NCI-H1436 treated with DMSO at 0.1 percent for 48 hours (cell line): Measurements from ENCODE around the gene TBXAS1.
"Not testable (repeated sequence)": the region's sequence is repeated elsewhere in the genome, so short reads cannot be mapped to it uniquely, and the experiment has no call there.

ENCODE experiments used
- DNase-seq: peaks from one replicate; lab custom pipeline; 2025; lab: John Stamatoyannopoulos, UW

Gene TBXAS1

DNA sequence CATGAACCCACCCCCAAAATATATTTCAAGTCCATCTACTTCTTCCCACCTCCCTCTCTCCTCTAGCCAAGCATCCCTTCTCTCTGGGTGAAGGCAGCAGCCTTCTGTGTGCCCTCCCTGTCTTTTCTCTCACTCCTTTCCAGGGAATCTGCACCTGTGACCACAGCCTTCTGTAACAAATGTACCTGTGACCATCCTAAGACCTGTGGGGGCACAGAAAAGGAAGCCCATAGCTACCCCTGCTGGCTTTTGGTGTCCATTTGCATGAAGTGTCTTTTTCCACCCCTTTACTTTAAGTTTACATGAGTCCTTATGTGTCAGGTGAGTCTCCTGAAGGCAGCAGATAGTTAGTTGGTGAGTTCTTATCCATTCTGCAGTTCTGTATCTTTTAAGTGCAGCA lies 2.0 kb upstream of the TBXAS1 start:
- DNase-seq, result no peak

DNA sequence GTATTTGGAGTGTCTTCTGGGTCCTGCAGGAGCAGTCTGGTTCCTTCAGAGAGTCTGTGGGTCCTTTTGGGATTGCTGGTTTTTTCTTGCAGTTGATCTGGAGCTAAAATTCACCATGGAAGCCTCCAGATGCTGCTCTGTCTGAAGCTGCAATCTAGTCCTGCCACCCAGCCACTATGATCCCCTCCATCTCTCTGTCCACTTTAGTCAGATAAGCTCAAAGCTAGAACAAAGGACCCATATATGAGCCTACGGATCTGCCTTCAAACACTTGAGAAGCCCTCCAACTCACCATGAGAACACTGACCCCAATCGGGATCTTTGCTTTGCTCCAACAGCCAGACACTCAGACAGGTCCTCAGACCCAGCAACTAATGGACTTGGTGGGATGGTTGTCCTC lies 618 bp upstream of the TBXAS1 start:
- no peak for DNase-seq

DNA sequence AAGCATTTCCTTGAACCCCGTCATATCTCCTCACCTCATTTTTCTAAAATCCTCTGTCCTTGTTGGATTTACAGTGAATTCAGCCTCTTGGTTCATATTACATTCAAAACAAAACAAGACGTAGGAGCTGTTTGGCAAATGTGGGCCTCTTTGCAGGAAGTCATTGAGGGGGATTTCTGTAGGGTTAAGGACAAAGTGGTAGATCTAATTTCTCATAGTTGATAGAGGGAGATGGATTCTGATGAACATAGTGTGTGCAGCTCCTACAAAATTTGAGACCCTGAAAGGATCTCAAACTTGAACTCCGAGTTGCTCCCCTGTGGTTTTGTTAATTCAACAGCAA lies 682 bp downstream of the TBXAS1 start:
- DNase-seq, result no peak

DNA sequence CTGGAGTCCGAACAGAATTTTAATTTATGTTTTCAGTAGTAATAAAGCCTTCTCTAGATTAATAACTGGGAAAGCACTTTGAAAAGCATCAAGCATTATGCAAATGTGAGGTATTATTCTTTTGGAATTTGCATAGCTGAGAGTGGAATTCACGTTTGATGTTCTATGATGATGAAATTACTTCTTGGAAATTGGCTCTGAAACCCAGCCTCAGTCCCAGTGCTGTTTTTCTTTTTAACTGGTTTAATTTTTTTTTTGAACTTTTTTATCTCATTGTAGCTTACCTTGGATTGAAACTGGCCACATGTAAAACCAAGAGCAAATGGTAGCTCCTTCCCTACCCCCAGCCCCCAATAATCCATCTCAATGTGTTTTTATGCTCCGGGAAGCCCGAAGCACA lies 1.2 kb downstream of the TBXAS1 start:
- DNase-seq, result no peak

DNA sequence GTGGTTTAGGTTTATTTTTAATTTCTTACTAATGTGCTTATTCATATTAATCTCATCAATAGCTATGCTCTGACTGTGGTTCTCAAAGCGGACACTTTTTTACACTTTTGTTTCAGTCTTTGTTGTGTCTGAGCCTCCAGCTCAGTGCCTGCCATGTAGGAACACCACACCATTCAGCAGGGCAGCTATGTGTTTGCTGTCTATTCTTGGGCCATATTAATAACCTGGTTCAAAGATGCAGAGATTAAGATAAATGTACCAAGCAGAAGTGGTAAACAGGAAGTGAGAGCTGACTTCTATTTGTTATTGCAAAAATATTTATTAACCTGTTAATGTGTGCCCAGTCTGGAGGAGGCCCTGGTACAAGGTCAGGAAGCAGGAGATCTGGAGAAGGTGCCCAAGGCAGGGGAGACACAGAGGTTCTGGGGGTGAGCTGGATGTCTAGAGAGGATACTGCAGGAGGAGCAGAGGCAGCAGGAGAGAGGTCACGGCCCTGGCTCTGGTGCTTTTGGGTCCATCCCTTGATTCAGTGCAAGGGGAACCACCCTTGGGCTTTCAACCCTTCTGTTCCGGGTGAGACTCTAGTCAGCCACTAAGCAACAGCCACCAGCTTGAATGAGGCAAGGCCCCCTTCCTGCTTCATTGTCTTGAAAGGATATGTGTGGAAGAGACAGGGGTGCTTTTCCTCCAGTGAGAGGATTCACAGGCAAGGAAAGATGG lies 1.9 kb downstream of the TBXAS1 start:
- DNase-seq, result no peak

DNA sequence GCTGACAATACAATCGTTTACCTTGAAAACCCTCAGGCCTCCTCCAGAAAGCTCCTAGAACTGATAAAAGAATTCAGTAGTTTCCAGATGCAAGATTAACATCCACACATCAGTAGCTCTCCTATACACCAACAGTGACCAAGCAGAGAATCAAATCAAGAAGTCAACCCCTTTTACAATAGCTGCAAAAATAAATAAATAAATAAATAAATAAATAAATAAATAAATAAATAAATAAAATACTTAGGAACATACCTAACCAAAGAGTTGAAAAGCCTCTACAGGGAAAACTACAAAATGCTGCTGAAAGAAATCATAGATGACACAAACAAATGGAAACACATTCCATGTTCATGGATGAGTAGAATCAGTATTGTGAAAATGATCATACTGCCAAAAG lies 6.8 kb downstream of the TBXAS1 start:
- not testable (repeated sequence) for DNase-seq

DNA sequence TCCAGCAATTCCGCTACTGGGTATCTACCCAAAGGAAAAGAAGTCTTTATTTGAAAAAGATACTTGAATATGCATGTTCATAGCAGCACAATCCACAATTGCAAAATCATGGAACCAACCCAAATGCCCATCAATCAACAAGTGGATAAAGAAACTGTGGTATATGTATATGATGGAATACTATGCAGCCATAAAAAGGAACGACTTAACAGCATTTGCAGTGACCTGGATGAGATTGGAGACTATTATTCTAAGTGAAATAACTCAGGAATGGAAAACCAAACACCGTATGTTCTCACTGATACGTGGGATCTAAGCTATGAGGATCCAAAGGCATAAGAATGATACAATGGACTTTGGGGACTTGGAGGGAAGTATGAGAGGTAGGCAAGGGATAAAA lies 8.2 kb downstream of the TBXAS1 start:
- DNase-seq, result not testable (repeated sequence)

DNA sequence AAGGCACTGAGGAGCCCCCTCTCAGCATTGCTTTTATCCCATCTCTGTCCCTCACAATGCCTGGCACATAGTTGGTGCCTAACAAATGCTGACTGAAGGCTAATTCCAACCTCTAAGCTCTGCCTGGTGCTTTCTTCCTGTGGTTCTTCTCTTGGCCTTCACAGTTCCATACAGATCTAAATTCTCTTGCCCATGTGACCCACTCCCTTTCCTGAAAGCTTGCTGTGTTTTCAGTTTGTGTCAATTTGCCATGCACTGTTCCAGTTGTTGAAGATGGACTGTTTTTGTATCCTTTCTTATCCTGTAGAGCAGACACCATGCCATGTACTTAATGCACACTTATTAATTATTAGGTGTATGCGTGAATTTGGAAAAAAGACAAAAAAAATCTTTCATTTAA lies 9.2 kb downstream of the TBXAS1 start:
- no peak for DNase-seq

DNA sequence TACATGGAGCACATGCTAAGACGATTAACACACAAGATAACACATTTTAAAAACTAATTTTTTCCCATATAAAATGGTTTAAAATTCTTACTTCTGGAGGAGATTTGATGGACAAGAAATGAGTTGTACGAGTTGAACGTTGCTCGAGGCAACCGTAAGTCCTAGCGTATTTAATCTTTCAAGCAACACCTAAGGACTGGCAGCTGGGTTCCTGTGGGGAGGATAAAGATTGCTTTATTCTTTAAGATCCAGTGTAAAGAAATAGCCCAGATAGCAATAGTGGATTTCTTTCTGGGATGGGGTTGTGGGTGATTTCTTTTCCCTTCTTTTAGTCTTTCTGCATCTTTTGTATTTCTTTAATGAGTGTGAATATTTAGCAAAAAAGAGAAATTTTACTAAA lies 9.8 kb downstream of the TBXAS1 start:
- DNase-seq, result no peak

DNA sequence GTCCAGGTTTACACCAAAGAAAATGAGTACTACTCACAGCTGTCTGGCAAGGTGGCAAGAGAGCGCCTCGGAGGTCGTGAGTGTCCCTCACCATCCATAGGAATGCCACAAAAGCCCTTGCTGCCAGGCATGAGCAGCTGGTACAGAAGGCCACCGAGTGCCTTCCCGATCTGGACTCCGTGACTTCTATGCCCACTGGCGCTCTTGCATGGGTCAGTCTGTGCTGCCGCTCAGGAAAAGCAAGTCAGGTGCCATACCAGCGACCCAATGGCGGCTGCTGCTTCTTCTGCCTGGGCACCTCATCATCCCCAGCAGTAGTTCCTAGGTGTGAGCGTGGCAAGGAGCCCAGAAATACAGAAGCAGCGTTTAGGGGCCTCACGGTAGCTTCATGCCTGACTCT lies 11.7 kb downstream of the TBXAS1 start:
- no peak for DNase-seq

DNA sequence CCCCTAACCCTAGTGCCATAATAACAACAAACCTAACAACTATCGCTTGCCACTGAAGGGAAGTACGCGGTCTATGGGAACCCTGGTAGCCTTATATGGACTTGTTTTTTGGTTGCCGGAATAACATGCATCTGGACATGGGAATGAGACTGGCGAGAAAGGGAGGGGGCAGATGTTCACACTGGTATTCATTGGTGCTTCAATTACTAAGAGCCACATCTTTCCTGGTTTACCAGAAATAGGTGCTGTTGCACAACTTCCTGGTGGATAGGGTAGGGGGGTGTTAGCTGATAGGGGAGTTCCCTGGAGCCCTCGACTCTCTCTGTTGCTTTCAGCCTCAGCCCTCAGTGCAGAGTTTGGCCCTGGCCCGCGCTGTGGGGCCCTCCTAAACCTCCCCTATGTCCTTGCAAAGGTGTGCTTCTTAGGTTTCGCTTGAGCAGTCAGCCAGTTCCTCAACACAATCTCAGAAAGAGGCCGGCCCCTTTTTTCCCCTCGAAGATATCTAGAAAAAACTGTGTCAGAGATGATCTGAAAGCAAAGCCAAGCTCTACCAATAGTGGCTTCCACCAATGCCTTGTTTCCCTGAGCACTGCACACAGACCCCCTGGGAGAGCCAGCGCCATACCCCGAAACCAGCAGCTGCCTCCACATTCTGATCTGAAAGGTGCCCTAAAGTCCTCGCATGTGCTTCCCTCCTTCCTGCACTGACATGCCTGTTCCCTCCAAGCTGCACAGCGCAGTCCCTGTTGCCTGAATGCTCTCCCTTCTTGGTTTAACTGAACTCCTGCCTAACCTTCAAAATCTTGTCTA lies 13.5 kb downstream of the TBXAS1 start:
- DNase-seq, result no peak

DNA sequence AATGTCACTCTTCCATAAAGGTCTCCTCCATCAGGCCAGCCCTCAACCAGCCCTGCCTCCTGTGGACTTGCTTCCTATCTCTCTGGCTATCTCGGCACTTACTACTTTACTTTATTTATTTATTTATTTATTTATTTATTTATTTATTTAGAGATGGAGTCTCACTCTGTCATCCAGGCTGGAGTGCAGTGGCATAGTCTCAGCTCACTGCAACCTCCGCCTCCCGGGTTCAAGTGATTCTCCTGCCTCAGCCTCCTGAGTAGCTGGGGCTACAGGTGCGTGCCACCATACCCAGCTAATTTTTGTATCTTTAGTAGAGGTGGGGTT lies 14.1 kb downstream of the TBXAS1 start:
- not testable (repeated sequence) for DNase-seq

DNA sequence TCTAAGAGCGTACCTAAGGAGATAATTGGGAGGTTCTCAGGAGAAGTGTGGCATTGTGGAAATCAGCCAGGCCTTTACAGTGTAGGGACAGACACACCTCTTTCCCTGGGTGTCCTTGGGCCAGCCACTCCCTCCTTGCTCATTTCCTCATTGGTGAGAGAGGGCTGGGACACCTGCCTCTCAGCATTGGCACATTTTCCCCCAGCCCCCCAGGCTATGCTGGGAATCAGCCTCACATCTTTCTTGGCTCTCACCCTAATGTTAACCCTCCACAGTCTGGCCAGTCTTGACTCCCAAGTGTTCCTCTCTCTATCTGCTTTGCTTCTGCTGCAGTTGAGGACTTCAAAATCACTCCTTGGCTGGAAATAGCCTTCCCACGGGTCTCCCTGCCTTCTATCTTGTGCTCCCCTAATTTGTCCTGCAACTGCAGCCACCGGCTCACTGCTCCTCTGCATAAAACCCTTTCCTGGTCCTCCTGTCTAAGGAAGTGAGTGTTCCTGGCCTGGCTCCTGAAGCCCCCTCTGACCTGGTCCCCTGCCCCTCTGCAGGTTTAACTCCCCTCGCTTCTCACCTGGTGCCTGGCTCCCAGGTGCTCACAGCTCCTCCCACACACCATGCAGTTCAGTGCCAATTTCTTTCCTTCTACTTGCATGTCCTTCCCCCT lies 15.8 kb downstream of the TBXAS1 start:
- DNase-seq, result no peak

DNA sequence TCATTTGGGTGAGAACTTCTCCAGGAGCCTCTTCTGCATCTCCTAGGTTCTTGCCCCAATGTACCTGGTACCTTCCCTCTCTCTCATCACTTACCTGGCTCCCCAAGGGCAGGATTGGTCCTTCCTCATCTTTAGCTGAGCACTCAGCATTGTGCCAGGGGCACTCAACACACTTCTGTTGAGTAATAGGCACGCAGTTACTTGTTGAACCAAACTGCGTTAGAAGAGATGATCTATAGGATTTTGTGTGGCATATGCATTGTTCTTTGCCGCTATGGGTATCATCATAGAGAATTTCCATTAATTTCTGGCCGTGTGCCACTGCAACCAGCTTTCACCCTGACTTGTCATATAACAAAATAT lies 16.4 kb downstream of the TBXAS1 start:
- DNase-seq, result no peak

DNA sequence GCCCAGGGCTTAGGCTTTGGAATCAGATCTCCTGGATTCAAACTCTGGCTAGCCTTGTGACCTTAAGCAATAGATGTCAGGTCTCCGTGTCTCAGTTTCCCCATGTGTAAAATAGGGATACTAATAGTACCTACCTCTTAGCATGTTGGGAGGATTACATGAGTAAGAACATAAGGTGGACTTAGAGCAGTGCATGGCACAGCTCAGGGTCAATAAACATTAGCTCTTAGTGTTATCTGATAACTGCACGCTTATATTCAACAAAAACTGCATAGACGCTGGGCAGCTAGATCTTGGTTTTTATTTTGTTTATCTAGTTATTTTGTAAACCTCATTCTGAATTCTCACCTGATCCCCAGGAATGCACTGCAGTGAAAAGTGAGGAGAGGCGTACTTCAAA lies 17.2 kb downstream of the TBXAS1 start:
- no peak for DNase-seq

DNA sequence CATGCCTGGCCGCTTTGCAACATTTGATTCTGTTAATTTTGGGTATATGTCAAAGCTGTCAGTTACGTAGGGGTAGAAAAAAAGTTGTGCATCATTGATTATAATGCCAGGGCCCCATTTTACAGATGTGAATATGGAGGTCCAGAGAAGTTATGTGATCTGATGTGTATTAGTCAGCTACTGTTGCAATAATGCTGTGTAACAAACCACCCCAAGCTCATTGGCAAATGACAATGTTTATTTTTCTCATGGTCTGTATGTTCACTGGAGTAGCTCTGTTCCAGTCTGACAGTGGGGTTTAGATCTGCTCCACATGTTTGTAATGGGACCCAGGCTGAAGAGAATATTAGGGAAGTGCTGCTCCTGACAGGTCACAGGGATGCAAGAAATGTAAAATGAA lies 19.2 kb downstream of the TBXAS1 start:
- DNase-seq, result no peak

DNA sequence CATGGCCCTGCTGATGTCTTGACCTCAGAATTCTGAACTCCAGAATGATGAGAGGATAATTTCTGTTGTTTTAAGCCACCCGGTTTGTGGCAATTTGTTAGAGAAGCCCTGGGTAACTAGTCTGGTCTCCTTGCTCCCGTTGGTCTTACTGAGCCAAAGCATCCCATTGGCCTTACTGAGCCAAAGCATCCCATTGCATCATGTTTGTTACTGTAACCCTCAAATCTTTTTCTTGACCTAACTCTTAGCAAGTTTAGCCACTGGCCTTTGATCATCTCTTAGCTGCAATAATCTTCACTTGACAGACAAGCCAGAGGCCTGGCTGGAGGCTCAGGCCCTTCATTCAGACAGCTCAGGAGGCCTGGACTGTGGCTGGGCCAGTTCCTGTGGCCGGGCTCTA lies 21.8 kb downstream of the TBXAS1 start:
- DNase-seq, result no peak

DNA sequence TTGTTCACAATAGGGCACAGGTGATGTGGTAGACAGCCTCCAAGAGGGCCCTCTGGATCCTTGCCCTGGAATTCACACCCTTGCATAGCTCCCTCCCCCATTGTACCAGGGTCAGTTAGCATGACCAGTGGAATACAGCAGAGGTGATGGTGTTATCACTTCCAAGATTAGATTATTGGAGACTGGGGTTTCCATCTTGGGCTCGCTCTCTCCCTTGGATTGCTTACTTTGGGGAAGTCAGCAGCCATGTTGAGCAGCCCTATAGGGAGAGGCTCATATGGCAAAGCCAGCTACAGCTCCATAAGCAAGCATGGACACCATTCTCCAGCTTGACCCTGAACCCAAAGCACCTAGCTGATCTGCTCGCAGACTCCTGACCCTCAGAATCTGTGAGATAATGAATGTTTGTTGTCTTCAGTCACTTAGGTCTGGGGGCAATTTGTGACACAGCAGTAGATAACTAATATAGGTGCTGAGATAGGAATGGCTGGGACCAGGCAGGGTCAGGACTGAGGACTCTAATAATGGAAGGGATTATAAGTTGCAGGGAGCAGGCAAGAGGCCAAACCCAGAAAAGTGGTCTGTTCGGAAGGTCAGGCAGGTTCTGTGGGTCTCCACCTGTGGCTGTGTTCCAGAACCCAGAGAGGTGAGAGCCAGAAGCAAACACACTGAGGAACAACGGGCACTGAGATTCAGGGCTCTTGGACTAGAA lies 22.9 kb downstream of the TBXAS1 start:
- DNase-seq, result no peak

DNA sequence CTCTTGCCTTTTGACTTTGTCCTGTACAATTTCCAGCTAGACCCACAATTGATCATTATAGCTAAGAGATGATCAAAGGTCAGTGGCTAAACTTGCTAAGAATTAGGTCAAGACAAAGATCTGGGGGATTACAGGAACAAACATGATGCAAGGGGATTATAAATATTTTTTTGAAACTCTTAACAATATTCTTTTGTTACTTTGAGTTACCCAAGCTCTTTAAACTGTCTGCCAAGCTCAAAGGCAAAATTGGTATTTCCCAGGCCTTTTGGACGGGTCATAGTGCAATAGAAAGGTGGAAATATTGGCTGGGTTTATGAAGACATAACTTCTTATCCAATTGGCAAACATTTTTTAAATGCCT lies 23.4 kb downstream of the TBXAS1 start:
- no peak for DNase-seq

DNA sequence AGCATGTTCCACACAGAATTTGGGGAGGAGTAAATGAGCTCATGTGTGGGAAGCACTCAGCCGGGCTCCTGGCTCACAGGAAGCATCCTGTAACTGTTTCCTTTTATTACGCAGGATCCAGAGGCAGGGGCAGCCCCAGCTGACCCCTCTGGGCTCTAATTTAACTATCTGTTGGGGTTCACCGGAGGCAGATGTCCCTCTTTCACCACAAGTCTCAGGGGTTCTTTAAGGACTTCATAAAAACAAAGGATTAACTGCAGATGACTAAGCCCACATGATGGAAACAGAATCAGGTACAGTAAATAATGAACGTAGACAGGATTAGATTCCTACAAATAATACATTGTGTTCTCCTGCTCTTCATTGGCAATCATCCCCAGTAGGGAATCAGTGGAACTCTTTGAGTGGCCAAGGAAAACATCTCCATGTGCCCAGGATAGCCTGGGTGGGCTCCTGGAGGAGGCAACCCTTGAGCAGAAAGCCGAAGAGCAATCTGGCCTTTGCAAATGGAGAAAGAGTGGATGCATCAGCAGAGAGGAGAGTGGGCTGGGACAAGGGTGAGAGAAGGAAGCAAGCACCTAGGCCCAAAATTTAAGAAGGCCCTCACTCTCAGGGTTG lies 24.6 kb downstream of the TBXAS1 start:
- no peak for DNase-seq

DNA sequence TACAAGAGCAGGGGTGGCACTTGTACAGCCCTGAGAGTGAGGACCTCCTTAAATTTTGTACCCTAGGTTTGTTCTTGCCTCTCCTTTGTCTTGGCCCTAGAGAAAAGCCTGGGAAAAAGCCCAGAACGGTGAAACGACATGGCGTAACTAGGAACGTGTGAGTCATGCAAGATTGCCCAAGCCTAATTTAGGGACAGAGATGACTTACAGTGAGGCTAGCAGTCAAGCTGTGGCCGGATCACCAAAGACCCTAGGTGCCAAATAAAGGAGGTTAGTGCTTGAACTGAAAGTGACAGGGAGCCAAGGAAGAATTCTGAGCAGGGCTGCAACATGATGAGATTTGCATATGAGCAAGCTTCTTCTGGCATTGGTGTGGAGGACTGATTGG lies 25.1 kb downstream of the TBXAS1 start:
- no peak for DNase-seq

DNA sequence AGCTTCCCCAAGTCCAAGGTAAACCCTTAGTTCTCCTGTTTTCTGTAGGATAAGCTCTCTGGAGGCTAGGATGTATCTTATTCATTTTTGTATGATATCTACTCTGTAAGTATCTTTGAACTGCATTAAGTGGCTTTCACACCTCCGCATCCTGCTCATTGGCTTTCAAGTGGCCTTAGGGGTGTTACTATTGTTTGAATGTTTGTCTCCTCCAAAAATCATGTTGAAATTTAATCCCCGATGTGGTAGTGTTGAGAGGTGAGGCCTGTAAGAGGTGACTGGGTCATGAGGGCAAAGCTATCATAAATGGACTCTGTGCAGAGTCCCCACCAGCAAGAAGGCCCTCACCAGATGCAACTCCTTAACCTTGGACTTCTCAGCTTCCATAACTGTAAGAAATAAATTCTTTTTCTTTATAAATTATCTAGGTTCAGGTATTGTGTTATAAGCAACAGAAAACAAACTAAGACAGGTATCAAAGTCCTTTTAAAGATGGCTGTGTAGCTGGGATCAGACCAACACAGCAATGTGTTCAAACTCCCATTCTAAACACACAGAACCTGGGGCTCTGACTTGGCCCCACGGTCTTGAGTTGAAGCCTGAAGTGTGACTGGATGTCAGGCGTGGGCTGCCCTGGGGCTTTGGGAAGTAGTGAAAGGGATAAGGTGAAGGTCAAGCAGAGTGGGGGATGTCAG lies 25.9 kb downstream of the TBXAS1 start:
- no peak for DNase-seq
